NCI-H2107 treated with DMSO at 0.1 percent for 48 hours (cell line): ENCODE measurements around the gene MAP2.

Experiments used
- DNase-seq: peaks from one replicate; lab custom pipeline; 2025; ENCODE audit not compliant: unreplicated experiment; lab: John Stamatoyannopoulos, UW

Gene MAP2

DNA sequence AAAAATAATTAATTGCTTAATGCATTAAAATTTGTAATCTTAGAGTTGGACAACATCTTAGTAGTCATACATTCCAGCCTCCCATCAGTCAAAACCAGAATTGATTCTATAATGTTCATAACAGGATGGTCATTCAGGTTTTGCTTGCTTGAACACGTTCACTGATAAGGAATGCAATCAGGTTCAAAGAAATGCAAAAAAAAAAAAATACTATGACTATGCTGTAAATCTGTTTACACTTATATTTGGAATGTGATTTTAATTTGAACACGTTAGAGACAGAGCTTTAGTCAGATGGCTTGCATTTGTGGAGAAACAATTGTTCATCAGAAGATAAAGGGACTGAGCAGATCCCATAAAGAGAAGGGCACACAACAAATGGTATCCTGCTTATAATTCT is 216.5 kb downstream of the MAP2 start:
- DNase-seq: no peak

DNA sequence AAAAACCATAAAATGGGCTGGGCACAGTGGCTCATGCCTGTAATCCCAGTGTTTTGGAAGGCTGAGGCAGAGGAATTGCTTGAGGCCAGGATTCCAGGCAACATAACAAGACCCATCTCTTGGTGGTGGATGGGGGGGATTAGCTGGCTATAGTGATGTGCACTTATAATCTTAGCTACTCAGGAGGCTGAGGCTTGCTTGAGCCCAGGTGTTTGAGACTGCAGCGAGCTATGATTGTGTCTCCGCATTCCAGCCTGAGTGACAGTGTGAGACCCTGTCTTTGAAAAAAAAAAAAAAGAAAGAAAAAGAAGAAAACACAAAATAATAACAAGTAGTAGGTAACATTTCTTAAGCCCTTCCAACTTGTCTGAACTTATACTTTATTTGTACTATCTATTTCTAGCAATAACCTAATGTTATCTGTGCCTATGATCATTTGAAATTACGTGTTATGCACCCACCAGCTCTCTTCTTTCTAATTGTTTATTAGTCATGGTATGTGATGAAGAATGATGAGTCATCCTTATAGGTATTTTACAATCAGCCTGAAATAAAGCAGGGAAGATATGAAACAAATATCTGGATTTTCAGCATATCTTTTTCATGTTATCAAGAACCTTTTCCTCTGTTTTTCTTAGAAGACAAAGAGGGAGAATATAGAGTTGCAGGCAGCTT is 218.4 kb downstream of the MAP2 start:
- DNase-seq: no peak

DNA sequence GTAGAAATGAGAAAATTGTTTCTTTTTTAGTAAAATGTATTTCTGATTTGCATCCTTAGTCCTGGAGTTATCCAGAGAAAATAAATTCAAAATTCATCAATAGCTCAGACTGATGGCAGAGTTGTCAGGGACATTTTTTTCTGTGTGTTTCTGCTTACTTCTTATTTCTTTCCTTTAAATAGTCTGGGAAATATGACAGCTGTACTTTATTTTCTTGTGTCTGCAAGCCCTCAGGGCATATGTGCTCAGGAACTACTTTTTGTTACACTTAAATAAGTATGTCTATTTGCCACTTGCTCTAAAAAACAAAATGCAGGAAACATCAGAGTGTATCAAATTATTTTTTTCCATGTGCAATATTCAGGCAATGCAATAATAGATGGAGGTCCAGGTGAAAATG is 221.0 kb downstream of the MAP2 start:
- DNase-seq: no peak

DNA sequence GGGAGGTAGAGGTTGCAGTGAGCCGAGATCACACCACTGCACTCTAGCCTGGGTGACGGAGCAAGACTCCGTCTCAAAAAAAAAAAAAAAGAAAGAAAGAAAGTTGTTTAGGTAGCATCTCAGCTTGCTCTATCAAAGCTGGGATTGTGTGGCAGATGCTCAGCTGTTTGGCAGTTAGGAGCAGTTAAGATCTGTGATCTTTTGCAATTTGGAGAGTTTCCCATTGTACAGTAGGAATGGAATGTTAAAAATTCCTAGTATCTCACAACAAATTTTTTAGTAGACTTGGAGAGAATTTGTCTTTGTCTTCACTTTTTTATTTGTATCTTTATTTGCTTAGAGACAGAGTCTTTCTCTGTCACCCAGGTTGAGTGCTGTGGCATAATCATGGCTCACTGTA is 224.9 kb downstream of the MAP2 start:
- no peak for DNase-seq

DNA sequence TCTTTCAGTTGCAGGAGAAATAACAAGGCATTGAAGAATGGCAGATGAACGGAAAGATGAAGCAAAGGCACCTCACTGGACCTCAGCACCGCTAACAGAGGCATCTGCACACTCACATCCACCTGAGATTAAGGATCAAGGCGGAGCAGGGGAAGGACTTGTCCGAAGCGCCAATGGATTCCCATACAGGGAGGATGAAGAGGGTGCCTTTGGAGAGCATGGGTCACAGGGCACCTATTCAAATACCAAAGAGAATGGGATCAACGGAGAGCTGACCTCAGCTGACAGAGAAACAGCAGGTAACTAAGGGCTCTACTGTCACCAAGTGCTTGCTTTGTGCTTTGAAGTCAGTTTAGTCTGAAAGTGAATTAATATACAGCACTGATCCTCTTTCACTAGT is 229.3 kb downstream of the MAP2 start:
- no peak for DNase-seq

DNA sequence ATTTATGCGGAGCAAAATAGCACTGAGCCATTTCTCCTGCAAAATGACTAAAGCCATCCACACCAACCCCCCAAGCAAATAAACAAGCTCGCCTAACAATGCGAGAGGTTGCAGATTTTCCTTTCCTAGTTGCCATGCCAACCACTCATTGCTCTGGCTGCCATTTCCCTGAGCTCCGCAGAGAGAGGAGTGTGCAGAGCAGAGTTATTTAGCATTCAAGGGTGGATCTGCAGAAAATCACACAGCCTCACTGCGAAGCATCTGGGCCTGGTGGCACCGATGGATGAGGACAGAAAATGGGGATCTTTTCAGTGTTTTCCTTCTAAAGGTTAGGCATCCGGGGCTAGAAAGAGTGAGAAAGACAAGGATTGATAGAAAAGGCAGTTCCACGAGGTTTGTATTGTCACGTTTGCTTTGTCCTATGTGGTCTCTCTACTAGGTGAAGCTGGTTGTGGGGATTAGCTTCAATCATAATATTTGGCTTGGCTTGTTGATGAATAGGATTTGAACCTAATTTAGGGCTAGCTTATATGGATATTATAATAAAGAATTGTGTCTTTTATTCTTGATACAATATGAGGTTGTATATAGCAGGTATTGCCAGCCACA is 237.5 kb downstream of the MAP2 start:
- DNase-seq: no peak

DNA sequence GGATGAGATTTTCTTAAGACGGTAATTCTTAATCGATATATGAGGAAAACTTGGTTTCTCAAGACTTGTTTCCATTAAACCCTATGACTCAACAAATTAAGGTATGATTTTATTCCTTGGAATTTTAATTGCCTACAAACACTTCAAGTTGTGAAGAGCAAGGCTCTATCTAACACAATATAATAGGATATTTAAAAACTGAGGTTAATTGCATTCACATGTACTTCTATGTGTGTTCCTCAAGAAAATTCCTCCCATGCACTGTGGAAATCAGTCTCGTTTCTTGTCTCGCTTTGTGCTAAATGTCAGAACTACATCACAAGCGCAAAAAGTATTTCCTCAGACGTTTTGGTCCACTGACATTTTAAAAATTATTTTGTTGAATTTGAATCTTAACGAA is 238.2 kb downstream of the MAP2 start:
- DNase-seq: no peak

DNA sequence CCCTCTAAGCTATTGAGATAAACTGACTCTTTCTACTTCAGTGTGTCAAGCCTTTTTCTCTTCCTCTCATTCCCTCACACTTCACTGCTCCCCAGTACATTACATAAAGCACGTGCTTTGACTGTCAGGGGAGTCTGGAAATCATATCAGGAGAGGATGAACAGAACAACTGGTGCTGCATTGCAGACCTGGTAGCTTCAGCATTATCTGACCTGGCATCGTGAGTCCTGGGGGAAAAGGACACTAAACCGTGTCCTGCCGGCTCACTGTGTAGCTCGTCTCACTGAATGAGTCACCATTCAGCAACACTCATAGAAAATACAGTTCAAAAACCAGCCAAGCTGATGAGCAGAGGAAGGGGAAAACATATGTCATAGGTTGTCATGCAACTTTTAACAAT is 239.3 kb downstream of the MAP2 start:
- DNase-seq: no peak

DNA sequence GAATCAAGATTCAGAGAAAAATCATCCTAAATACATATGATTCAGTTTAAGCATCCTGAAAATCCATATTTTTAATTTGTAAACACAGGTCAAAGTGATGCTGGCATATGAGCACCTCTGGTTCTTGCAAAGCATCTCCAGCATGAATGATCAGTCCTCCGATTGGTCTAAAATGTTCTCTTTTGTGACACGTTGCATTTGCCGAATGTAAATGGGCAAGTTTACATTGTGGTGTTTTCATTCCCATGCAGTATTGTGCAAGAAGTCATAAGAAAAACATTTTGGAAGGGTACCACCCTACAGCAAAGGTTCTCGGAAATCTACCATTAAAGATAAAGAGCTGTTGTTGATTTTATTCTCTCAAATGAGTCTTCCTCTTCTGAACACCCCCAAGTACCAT is 239.8 kb downstream of the MAP2 start:
- DNase-seq: no peak

DNA sequence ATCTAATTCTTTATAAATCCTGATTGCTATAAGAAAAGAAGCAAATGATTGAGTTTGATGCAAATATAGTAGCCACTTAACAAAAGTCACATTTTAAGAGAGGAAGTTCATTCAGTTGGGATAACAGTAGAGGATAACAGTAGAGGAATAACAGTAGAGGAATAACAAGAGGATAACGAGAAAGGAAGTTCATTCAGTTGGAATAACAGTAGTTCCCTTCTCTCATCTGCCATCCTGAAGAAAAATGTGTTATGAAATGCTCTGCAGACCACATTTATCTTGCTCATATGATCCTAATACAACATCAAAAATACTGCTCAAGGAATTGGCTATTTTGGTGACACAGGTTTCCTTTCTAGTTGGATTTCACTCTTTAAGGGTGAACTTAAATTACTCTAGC is 242.4 kb downstream of the MAP2 start:
- no peak for DNase-seq

DNA sequence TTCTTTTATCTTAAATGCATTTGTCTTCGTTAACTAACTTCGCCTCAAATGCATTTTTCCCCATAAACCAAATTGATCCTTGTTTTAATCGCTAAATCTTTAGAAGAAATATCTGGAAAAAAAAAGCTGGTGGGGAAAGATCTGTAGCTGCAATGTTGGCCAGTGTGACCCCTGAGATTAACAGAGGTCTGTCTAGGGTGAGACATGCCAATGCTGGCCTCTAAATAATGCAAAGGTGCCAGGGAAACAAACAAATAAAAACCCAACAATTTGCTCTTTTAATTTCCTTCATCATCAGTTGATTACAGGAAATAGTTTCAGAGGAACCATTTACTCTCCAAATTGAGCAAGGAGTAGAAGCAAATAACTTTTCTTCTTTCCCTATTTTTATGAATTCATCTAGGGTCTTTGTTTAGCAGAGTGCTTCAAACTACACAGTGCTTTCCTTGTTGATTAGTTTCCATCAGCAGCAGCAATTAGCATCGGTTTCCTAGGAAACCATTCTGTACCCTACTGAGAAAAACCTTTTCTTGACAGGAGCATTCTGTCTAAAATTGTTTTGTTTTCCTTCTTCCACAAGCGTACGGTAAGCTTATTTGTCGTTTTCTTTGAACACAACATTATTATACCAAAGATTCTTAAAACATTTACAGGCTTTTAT is 247.3 kb downstream of the MAP2 start:
- DNase-seq: no peak

DNA sequence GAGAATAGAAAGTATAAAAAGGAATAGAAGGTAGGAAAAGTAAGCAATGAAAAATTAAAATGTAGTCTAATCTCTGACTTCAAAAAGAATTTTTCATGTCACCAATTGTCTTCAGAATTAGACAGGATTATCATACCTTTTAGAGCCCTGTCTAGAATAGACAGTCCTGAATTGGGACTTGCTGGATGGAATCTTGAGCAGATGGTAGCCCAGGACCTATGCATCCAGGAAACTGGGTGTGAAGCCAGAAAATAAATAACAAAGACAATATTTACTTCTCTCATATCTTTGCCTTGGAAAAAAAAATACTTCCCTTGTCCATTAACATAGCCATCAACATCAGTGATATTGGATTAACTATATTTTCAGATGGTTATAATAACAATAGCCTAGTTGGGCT is 250.0 kb downstream of the MAP2 start:
- no peak for DNase-seq

DNA sequence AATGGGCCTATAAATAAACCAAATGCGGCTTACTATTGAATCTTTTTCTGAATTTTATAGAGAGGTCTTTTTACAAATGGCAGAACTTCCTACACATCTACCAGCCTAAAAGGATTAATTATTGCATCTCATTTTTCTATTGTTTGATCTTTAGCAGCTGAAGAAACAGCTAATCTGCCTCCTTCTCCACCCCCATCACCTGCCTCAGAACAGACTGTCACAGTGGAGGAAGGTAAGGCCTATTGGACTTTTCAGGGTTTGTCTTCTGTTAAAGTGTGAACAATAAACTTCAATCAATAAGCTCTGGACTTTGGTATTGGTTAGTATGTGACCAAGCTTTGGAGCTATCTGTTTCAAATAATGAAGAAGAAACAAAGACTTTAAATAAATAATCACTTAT is 256.7 kb downstream of the MAP2 start:
- DNase-seq: no peak

DNA sequence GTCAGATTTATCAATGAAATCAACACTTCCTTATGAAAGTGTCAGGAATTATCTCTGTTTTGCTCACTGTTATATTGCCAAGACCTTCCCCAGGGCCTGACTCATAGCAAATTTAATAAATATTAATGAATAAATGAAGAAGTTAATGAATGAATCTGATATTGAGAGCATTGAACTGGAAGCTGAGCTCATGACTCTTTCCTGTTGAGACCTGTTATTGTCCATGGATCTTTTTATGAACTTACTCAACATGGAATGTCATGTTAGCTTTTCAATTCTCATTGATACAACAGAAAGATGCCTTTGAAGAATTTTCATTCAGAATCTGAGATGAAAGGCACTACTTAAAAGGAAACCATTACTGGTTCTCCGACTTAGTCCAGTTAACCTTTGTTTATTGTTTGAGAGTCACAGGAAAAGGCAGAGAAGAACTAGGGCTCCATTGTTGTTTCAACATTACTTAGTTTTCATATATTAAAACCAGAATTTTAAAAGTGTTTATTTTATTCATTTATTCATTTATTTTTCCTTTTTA is 257.4 kb downstream of the MAP2 start:
- no peak for DNase-seq

DNA sequence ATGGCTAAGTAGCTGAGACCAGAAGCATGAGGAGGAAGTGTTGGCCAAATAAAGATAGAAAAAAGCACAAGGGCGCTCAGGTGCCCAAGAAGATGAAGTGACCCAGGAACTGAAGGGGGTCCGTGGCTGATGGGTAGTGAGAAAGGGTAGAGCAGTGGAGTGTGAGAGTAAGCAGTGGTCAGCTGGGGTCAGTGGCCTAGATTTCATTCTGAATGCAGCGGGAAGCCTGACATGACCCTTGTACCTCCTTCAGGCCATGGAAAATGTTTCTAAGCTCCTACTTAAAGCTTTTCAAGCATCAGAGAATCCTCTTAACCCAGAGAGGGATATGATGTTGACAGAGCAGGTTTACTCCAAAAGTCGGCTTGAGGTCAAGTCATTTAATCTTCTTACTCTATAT is 258.8 kb downstream of the MAP2 start:
- no peak for DNase-seq

DNA sequence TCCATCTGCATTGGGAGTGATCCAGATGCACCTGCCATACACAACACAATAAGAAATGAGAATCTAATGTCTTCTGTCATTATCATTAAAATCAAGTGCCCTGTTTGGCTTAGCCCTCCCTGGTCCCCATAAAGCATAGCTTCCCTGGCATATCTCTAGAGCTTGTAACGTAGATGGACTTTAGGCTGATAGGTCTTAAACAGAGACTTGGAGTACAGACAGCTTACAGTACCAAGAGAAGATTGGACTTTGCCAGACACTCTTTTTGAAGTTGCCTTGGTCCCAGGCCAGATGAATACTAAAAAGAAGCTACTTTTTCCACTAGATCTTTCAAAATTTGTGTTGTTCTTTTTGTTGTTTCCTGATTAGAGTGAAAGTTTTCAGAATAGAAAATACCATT is 261.5 kb downstream of the MAP2 start:
- DNase-seq: no peak

DNA sequence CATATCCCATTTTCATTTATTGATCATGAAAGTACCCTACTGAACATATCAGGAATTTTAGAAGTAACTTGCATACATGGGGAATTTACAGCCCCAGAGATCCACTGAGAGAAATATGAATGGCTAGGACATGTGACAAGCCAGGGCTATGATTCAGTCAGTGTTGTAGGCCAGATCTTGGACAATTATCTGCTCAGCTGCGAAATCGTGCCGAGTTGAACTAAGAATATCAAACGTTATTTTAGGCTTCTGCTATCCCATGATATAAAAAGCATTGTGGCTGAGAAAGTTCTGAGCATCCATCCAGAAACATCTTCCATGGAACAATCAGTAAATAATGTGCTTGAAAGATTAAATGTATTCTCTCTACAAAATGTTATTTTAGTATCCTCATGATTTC is 262.1 kb downstream of the MAP2 start:
- no peak for DNase-seq

DNA sequence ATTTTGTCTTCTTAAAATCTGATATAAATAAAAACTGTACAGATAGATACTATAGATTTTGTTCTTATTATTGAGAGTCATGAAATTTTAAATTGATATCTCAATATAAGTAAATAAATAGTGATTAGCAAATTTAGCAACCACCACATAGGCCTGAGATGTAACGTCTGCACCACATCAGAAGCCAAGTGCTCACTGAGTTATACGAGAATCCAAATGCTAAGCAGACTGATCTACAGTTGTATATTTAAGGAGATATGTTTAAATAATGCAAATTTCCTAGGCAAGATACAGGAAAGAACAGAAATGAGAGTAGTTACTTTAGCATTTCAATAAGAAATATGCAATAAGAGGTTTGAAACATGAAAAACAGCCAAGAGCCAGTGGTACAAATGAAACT is 262.6 kb downstream of the MAP2 start:
- no peak for DNase-seq

DNA sequence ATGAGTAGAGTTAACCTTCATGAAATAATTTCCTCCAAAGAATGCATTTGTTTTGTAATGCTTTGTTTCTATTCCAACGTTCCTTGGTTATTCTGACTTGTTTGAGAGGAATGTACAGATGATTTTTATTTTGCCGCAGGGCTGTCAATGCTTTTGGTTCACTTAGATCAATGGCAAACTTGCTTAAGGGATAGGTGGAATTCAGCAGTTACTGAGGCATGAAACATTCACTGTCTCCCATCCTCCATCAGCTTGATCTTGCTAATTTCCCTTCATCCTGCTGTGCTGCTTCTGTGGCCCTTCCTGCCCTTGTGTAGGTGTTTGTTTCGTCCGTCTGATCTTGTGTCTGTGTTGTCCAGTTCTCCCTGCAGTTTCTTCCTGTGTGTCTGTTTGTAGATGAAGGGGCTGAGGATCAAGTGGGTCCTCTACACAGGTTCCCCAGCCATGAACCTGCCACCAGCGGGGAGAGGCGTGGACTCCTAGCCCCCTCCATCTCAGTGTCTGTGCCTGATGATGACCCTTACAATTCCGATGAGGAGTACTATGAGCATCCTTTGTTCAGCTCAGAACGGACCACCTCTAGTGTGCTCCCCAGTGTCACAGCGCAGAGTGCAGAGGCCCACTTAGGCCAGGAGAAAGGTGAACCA is 263.6 kb downstream of the MAP2 start:
- DNase-seq: no peak

DNA sequence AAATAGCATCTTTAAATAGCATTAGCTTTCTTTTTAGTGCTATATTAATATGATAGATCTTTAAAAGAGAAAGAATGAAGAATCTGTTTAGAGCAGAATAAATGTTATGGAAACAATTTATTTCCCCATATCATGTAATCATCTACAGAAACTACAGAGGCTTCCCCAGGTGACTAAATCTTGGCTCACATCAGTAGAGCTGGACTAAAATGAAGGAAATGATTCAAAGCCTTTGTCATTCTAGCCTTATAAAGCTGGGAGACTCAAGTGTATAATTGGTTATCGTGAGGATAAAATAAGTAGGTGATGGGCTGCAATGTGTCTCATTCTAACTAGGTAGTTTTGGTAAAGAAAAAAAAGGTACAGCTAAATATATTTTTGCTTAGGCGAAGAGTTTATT is 264.5 kb downstream of the MAP2 start:
- DNase-seq: no peak

DNA sequence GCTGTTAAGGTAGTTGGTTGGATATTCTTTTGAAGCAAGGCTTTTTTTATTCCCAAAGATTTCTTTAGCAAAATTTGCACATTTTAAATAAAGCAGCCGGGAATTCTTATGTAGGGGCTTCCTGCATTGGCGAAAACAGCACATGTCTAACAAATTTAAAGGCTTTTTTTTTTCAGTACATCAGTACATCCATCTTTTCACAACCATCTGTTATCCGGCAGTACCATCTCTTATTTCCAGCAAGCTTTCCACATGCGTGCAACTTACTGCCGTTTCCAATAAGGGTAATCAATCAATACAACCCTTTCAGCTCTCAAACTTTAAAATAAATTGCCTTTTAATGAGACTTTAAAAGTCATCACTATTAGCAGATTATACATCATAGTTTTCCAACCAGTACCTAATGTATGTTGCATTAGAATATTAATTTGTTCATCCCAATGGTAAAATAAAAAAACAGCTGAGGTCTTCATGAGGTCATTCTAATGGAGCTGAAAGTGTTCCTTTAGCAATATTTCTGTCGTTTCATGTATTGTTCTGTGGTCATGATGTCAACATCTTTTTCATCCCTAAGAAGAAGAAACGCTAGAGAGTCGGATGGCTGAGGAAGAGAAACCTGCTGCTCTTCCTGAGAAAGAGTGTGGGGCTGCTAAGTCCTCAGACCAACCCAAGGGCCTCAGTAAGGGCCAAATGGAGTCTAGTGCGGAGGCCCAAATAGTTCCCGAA is 266.3 kb downstream of the MAP2 start:
- no peak for DNase-seq
